ENCODE data around the gene EXOSC10.
"Not testable (repeated sequence)": the region's sequence is repeated elsewhere in the genome, so short reads cannot be mapped to it uniquely, and the experiment has no call there.

EXOSC10 gene

DNA sequence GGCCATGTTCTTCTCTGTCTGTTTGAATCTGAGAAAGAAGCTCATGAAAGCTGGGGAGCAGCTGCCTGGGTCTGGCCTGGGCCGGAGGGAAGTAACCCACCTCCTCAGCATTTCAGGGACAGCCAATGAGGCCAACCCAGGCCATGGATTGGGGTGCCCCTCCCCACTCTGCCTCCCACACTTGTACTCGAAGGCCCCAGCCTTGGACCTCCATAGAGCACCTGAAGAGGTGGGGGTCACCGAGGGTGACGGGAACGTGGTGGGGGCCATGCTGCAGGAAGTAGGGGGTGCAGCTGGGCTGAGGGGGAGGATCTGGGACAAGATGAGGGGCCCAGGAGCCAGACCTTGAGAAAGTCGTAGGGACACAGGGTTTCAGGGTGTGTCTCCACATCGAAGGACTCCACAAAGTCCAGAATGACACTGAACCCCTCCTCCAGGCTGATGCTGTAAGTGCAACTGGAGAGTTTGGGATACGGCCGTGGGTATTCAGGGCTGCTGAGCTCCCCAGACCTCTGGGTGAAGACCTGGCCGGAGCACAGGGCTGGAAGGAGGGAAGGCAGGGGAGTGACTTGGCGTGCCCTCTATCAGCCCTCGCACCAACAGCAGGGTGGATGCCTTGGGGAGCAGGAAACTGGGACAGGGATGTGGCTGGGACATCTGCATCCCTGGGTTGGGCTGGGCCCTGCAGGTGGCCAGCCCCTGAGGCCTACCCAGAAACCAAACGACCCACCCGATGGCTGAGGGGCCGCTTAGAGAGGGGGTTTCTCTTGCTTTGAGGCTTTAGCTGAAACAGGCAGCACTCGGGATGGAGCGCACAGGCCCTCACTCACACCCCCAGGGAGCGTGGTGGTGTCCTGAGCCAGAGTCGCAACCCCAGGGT is 56.4 kb downstream of the EXOSC10 start:
- DNase-seq, result no peak

DNA sequence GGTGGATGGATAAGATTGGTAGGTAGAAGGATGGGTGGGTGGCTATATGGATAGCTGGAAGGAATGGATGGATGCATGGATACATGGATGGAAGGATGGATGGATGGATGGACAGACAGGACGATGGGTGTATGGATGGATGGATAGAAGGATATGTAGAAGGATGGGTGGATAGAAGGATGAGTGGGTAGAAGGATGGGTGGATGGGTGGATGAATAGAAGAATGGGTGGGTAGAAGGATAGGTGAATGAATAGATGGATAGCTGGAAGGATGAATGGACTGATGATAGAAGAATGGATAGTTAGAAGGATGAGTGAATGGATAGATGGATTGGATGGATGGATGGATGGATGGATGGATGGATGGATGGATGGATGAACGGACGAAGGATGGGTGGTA is 57.6 kb downstream of the EXOSC10 start:
- DNase-seq, result no peak

DNA sequence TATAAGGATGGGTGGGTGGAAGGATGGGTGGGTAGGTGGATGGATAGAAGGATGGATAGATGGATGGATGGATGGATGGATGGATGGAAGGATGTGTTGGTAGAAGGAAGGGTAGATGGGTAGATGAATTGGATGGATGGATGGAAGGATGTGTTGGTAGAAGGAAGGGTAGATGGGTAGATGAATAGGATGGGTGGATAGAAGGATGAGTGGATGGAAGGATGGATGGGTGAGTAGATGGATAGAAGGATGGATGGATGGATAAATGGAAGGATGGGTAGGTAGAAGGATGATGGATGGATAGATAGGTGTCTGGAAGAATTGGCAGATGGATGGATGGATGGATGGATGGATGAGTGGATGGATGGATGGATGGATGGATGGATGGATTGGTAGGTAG is 58.6 kb downstream of the EXOSC10 start:
- DNase-seq, result no peak

DNA sequence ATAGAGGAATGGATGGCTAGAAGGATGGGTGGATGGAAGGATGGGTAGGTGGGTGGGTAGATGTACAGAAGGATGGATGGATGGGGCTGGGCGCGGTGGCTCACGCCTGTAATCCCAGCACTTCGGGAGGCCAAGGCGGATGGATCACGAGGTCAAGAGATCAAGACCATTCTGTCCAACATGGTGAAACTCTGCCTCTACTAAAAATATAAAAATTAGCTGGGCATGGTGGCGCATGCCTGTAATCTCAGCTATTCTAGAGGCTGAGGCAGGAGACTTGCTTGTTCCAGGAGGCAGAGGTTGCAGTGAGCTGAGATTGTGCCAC is 59.6 kb downstream of the EXOSC10 start:
- not testable (repeated sequence) for DNase-seq

DNA sequence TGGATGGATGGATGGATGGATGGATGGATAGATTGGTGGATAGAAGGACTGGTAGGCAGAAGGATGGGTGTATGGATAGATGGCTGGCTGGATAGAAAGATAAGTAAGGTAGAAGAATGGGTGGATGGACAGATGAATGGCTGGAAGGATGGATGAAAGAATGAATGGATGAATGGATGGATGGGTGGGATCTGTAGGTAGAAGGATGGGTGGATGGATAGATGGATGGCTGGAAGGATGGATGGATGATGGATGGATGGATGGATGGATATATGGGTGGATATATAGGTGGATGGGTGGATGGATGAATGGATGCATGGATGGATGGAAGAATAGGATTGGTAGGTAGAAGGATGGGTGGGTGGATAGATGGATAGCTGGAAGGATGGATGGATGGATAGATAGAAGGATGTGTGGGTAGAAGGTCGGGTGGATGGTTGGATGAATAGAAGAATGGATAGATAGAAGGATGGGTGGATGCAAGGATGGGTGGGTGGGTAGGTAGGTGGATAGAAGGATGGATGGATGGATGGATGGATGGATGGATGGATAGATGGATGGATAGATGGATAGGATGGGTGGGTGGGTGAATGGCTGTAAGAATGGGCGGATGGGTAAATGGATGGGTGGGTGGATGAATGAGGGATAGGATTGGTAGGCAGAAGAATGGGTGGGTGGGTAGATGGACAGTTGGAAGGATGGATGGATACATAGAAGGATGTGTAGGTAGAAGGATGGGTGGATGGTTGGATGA is 60.1 kb downstream of the EXOSC10 start:
- DNase-seq, result no peak

DNA sequence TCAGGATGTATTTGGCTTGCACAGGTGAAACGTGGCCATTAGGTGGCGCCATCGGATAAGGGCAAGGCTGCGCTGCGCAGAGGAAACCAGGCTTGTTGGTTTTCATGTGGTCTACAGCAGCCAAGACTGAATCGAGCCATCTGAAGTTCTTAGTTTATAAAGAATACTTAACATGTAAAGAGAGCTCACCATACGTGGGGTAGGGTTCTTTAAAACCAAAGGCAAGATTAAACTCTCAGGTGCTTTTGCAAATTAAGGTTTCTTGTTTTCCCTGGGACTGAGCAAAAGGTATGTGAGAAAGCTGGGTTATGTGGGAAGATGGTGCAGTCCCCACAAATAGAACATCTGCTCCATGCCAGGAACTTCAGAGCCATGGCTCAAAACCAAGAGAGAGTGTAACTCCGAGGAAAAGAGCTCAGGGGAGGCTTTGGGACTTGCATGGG is 61.9 kb downstream of the EXOSC10 start:
- DNase-seq, result peak; percentile 88

DNA sequence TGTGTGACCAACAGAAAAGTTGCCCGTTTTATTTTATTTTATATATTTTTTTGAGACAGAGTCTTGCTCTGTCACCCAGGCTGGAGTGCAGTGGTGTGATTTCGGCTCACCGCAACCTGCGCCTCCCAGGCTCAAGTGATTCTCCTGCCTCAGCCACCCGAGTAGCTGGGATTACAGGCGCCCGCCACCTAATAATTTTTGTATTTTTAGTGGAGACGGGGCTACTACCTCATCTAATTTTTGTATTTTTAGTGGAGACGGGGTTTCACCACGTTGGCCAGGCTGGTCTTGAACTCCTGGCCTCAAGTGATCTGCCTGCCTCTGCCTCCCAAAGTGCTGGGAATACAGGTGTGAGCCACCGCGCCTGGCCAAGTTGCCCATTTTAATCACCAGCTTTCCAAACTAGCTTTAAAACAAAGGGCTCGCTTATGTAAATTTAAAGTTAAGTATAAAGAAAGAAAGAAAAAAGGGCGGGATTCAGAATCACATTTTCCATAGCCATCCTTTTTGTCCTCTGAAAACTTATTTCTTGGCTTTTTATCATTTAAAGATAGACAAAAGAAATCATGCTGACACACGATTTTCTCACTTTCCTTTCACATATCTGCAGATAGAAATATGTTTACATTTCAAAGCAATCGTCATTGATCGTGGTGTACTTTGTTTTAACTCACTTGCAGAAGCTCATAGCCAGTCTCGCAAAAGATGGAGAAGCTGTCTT is 62.5 kb downstream of the EXOSC10 start:
- DNase-seq, result not testable (repeated sequence)

DNA sequence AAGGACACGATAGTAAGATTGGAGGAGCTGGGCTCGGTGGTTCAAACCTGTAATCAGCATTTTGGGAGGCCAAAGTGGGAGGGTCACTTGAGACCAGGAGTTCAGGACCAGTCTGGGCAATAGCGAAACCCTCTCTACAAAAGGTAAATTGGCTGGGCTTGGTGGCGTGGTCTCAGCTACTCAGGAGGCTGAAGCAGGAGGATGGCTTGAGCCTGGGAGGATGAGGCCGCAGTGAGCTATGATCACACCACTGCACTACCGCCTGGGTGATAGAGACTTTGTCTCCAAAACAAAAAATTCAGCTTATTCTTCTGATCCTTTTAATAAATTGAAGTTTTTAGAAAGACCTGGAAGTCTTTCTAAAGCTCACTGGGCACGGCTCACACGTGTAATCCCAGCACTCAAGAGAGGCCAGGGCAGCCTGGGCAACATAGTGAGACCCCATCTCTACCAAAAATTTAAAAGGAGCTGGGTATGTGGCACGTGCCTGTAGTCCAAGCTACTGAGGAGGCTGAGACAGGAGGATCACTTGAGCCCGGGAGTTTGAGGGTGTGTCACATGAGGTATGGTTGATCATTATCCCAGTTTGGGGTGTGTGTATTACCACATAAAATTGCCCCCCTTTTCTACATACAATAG is 67.9 kb downstream of the EXOSC10 start:
- no peak for DNase-seq

DNA sequence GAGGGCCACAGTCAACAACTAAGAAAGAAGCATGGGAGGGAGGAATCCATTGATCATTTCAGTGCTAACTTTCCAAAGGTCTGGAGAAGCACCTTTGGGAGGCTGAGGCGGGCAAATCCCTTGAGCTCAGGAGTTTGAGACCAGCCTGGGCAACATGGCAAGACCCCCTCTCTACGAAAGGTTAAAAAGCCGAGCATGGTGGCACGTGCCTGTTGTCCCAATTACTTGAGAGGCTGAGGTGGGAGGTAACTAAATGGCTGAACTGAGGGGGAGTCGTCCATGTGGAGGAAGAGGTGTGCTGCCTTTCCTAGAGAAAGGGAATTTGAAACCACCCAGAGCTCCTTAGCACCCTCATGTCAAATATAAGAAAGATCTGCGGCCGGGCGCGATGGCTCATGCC is 68.8 kb downstream of the EXOSC10 start:
- no peak for DNase-seq

DNA sequence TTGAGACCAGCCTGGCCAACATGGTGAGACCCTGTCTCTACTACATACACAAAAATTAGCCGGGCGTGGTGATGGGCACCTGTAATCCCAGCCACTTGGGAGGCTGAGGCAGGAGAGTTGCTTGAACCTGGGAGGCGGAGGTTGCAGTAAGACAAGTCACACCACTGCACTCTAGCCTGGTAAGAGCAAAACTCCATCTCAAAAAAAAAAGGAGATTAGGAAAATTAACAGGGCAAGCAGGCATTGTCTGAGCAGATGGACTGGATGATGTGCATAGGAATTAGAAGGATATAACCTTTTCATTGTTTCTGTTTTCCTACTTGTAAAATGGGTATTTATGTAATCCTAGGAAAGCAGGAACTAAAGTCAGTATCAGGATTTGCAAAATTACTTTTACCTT is 71.7 kb downstream of the EXOSC10 start:
- DNase-seq, result no peak

DNA sequence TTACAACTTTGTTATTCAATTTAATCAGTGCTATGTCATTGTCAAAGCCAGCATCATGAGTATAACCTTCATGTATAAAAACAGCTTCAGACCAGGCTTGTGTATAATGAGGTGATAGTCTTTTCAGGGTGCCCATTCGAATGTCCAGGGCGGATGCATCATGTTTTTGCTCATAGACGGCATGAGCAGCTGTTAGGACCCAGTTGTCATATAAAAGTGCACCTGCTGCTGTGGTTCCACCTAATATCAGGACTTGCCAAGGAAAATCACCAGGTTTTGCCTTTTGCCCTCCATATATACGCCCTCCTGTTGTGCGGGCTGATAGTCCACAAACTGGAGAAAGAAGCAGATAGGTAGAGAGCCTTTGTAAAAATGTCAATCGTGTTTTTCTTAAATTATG is 72.4 kb downstream of the EXOSC10 start:
- no peak for DNase-seq

DNA sequence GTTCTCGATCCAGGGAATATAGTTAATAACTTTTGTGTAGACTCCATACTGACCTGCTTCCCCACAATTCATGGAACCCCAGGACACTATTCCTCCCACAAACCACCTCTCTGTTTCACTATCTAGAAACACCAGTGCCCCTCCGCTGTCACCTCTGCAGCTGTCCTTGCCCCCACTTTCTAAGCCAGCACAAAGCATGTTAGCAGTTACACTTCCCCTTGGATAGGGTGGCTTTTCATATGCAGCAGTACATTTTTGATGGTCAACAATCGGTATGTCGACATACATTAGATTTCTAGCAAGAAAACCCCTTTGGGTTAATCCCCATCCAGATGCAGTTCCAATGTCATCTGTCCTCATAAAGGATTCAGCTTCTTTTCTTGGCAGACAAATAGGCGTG is 72.8 kb downstream of the EXOSC10 start:
- DNase-seq, result no peak

DNA sequence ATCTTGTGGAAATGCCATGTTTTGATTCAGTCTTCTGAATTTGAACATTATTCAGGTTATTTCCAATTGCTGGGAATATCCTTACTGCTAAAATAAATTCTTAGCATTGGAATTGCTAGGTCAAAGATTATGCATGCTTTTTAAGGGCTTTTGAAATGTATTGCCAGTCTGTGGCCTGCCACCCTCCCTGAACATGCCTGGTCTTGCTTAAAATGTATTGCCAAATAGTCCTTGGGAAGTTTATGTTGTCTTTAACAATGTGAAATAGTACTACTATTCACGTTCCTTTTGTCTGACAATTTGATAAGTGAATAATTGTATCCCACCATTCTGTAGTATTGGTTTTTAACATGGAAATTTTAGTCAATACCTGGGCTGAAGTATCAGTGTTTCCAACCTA is 73.6 kb downstream of the EXOSC10 start:
- DNase-seq, result no peak

DNA sequence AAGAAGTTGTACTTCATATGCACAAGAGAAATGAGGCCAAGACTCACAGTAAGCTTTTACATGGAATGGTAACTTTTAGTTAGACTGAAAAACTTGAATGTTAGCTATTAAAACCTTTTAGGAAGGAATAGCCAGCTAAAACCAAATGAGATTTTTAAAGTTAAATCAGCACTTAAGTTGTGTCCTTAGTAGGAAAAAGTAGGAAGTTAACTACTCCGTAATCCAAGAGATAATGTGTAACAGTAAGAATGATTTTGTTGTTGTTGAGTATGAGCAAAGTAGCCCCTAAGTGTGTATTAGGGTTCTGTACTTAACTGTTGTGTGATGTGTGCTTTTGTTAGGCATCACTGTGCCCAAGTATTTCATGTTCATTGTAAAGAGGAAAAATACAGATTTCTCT is 74.1 kb downstream of the EXOSC10 start:
- DNase-seq, result no peak

DNA sequence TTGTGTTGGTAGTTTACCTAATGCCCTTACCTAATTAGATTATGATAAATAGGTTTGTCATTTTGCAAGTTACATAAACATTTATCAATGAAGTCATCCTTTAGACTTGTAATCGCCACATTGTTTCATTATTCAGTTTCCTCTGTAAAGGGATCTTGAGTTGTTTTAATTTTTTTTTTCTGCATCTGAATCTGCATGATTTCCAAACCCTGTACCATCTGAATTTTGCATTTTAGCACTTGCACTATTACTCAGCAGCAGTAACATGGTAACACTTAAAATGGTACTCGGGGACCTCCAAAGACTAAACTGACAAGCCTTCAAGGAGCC is 74.8 kb downstream of the EXOSC10 start:
- DNase-seq, result no peak

DNA sequence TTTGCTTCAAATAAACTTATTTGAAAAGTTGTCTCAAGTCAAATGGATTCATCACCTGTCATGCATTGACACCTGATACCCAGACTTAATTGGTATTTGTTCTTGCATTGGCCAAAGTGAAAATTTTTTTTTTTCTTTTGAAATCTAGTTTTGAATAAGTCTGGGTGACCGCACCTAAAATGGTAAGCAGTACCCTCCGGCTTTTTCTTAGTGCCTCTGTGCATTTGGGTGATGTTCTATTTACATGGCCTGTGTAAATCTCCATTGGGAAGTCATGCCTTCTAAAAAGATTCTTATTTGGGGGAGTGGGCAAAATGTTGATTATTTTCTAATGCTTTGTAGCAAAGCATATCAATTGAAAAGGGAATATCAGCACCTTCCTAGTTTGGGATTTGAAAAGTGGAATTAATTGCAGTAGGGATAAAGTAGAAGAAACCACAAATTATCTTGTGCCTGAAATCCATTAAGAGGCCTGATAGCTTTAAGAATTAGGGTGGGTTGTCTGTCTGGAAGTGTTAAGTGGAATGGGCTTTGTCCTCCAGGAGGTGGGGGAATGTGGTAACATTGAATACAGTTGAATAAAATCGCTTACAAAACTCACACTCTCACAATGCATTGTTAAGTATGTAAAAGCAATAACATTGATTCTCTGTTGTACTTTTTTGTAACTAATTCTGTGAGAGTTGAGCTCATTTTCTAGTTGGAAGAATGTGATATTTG is 75.4 kb downstream of the EXOSC10 start:
- no peak for DNase-seq

DNA sequence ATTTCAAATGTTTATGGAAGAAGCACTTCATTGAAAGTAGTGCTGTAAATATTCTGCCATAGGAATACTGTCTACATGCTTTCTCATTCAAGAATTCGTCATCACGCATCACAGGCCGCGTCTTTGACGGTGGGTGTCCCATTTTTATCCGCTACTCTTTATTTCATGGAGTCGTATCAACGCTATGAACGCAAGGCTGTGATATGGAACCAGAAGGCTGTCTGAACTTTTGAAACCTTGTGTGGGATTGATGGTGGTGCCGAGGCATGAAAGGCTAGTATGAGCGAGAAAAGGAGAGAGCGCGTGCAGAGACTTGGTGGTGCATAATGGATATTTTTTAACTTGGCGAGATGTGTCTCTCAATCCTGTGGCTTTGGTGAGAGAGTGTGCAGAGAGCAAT is 76.5 kb downstream of the EXOSC10 start:
- DNase-seq, result no peak

DNA sequence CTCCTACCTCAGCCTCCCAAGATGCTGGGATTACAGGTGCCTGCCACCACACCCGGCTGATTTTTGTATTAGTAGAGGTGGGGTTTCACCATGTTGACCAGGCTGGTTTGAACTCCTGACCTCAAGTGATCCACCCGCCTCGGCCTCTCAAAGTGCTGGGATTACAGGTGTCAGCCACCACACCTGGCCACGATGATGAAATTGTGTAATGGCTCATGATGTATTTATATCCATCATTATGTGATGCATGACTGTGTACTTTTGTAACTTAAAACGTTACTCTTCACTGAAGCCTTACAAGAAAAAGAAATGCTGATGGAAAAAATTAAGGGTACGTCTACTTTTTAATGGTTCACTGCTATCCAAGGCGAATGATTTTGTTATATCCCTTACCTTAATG is 79.7 kb downstream of the EXOSC10 start:
- no peak for DNase-seq

DNA sequence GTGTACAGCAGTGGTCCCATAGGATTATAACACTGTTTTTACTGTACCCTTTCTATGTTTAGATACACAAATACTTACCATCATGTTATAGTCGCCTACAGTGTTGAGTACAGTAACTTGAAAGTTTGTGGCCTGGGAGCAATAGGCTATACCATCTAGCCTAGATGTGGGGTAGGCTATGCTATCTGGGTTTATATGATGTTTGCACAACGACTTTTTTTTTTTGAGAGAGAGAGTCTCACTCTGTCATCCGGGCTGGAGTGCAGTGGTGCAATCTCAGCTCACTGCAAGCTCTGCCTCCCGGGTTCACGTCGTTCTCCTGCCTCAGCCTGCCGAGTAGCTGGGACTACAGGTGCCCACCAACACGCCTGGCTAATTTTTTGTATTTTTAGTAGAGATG is 80.3 kb downstream of the EXOSC10 start:
- DNase-seq, result not testable (repeated sequence)

Data from NCI-H345 (cell line).